Mononuclear cell (primary cell): ENCODE results near the gene TMEM120B. TPM values are rescaled to one million over a fixed set of nuclear protein-coding genes. Genes with fewer than 3 reads are reported as not detected.
A peak's percentile ranks its signal among the peaks of the same experiment; 100 is the strongest.

Source experiments
- H3K27me3 ChIP-seq: 2 replicates; pipeline ENCODE4 v1.6.0; 2011; ENCODE audit warnings: low read length, control low read depth; ENCODE audit not compliant: insufficient read depth
- H3K4me1 ChIP-seq: 2 replicates; pipeline ENCODE4 v1.5.1; 2011; ENCODE audit warnings: mild to moderate bottlenecking, low read length, control low read depth; ENCODE audit not compliant: insufficient read depth
- H3K4me3 ChIP-seq: 2 replicates; pipeline ENCODE4 v1.5.1; 2011; ENCODE audit warnings: mild to moderate bottlenecking, low read length, moderate library complexity
- H3K9me3 ChIP-seq: 2 replicates; pipeline ENCODE4 v1.5.1; 2011; ENCODE audit warnings: low read depth, mild to moderate bottlenecking, control low read depth, low read length
- total RNA-seq: library from RNA; depleted of rRNA; stranded (reverse); fragments of >200 nt; gene quantifications from one replicate; pipeline ENCODE4 v1.2.3, GENCODE V29; 2012

TMEM120B gene
- total RNA-seq, 1 donor, result 2.1 TPM

- Histone ChIP-seq H3K4me3 (peak overlapping the region; percentile 98), H3K27me3 (no peaks in the 10 kb centered on the region), H3K9me3 (no peaks in the 10 kb centered on the region), H3K4me1 (peaks cover 34% of the 10 kb centered on the region)
Observed at GRCh38 chr12:121804417-121805111, 92.0 kb downstream of the TMEM120B start.

GRCh38 chr12:121805171-121806008 is 92.8 kb downstream of the TMEM120B start:
- no peaks in the 10 kb centered on the region for H3K9me3 ChIP-seq
- no peaks in the 10 kb centered on the region for H3K27me3 ChIP-seq
- peak overlapping the region; percentile 98 for H3K4me3 ChIP-seq
- peaks cover 38% of the 10 kb centered on the region for H3K4me1 ChIP-seq

GRCh38 chr12:121806009-121806545 is 93.5 kb downstream of the TMEM120B start:
- peak overlapping the region; percentile 98 for H3K4me3 ChIP-seq
- no peaks in the 10 kb centered on the region for H3K9me3 ChIP-seq
- H3K4me1 ChIP-seq, result peaks cover 45% of the 10 kb centered on the region
- no peaks in the 10 kb centered on the region for H3K27me3 ChIP-seq

- Histone ChIP-seq H3K9me3 (no peaks in the 10 kb centered on the region), H3K27me3 (no peaks in the 10 kb centered on the region), H3K4me1 (peaks cover 52% of the 10 kb centered on the region), H3K4me3 (peak overlapping the region; percentile 98)
Observed at GRCh38 chr12:121806546-121807423, 94.2 kb downstream of the TMEM120B start.

GRCh38 chr12:121807642-121808347 is 95.2 kb downstream of the TMEM120B start:
- no peak overlapping the region for H3K4me3 ChIP-seq
- H3K9me3 ChIP-seq, result no peaks in the 10 kb centered on the region
- no peaks in the 10 kb centered on the region for H3K27me3 ChIP-seq
- peaks cover 62% of the 10 kb centered on the region for H3K4me1 ChIP-seq

GRCh38 chr12:121808623-121809022 is 96.1 kb downstream of the TMEM120B start:
- H3K9me3 ChIP-seq, result no peaks in the 10 kb centered on the region
- no peaks in the 10 kb centered on the region for H3K27me3 ChIP-seq
- H3K4me3 ChIP-seq, result no peak overlapping the region
- H3K4me1 ChIP-seq, result peaks cover 70% of the 10 kb centered on the region

GRCh38 chr12:121809712-121810116 is 97.2 kb downstream of the TMEM120B start:
- no peak overlapping the region for H3K4me3 ChIP-seq
- no peaks in the 10 kb centered on the region for H3K9me3 ChIP-seq
- peaks cover 74% of the 10 kb centered on the region for H3K4me1 ChIP-seq
- H3K27me3 ChIP-seq, result no peaks in the 10 kb centered on the region

GRCh38 chr12:121810234-121810817 is 97.8 kb downstream of the TMEM120B start:
- Histone ChIP-seq H3K27me3 (no peaks in the 10 kb centered on the region), H3K4me1 (peaks cover 73% of the 10 kb centered on the region), H3K9me3 (no peaks in the 10 kb centered on the region), H3K4me3 (no peak overlapping the region)

- H3K4me3 ChIP-seq, result no peak overlapping the region
Observed at GRCh38 chr12:121810833-121811433, 98.4 kb downstream of the TMEM120B start.

GRCh38 chr12:121811434-121812319 is 99.1 kb downstream of the TMEM120B start:
- Histone ChIP-seq H3K9me3 (no peaks in the 10 kb centered on the region), H3K4me3 (peak overlapping the region; percentile 57), H3K27me3 (no peaks in the 10 kb centered on the region), H3K4me1 (peaks cover 59% of the 10 kb centered on the region)

More at GRCh38 chr12:121810833-121811433, 98.4 kb downstream of the TMEM120B start:
- peaks cover 67% of the 10 kb centered on the region for H3K4me1 ChIP-seq
- H3K9me3 ChIP-seq, result no peaks in the 10 kb centered on the region
- no peaks in the 10 kb centered on the region for H3K27me3 ChIP-seq

GRCh38 chr12:121812320-121812871 is 99.8 kb downstream of the TMEM120B start:
- Histone ChIP-seq H3K27me3 (no peaks in the 10 kb centered on the region), H3K4me1 (peaks cover 52% of the 10 kb centered on the region), H3K4me3 (peak overlapping the region; percentile 57), H3K9me3 (no peaks in the 10 kb centered on the region)

- Histone ChIP-seq H3K4me1 (peaks cover 44% of the 10 kb centered on the region), H3K4me3 (peak overlapping the region; percentile 57), H3K27me3 (no peaks in the 10 kb centered on the region), H3K9me3 (no peaks in the 10 kb centered on the region)
Observed at GRCh38 chr12:121812921-121813896, 100.7 kb downstream of the TMEM120B start.
